ENCODE data around the gene RNASE7.

- TF ChIP-seq, protein P1, sequence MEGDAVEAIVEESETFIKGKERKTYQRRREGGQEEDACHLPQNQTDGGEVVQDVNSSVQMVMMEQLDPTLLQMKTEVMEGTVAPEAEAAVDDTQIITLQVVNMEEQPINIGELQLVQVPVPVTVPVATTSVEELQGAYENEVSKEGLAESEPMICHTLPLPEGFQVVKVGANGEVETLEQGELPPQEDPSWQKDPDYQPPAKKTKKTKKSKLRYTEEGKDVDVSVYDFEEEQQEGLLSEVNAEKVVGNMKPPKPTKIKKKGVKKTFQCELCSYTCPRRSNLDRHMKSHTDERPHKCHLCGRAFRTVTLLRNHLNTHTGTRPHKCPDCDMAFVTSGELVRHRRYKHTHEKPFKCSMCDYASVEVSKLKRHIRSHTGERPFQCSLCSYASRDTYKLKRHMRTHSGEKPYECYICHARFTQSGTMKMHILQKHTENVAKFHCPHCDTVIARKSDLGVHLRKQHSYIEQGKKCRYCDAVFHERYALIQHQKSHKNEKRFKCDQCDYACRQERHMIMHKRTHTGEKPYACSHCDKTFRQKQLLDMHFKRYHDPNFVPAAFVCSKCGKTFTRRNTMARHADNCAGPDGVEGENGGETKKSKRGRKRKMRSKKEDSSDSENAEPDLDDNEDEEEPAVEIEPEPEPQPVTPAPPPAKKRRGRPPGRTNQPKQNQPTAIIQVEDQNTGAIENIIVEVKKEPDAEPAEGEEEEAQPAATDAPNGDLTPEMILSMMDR (IDR thresholded peaks at IDR 0.05), result no peak
- TF ChIP-seq POLR2AphosphoS5 (IDR thresholded peaks at IDR 0.05) (no peak), POLR2A (IDR thresholded peaks at IDR 0.05) (no peak)
Measured at GRCh38 chr14:21088687-21089086, 46.5 kb downstream of the RNASE7 start.

Data from gastroesophageal sphincter (tissue), 3 donors.